A172 (cell line): Measurements from ENCODE around the gene RANBP1. TPM values are rescaled to one million over a fixed set of nuclear protein-coding genes. Genes with fewer than 3 reads are reported as not detected.
A peak's percentile ranks its signal among the peaks of the same experiment; 100 is the strongest.
"Not testable (repeated sequence)": the region's sequence is repeated elsewhere in the genome, so short reads cannot be mapped to it uniquely, and the experiment has no call there.

Experiments used
- DNase-seq: peaks from one replicate; pipeline ENCODE4 v3.0.0-alpha.2; 2015; ENCODE audit warnings: low spot score
- total RNA-seq: library from RNA; depleted of rRNA; stranded (reverse); fragments of >200 nt; shearing (Covaris generic); gene quantifications from 2 replicates; pipeline ENCODE4 v1.2.3, GENCODE V29; 2014; rRNA removed

Gene RANBP1
- 430 and 525 TPM in 2 replicates for total RNA-seq

DNA sequence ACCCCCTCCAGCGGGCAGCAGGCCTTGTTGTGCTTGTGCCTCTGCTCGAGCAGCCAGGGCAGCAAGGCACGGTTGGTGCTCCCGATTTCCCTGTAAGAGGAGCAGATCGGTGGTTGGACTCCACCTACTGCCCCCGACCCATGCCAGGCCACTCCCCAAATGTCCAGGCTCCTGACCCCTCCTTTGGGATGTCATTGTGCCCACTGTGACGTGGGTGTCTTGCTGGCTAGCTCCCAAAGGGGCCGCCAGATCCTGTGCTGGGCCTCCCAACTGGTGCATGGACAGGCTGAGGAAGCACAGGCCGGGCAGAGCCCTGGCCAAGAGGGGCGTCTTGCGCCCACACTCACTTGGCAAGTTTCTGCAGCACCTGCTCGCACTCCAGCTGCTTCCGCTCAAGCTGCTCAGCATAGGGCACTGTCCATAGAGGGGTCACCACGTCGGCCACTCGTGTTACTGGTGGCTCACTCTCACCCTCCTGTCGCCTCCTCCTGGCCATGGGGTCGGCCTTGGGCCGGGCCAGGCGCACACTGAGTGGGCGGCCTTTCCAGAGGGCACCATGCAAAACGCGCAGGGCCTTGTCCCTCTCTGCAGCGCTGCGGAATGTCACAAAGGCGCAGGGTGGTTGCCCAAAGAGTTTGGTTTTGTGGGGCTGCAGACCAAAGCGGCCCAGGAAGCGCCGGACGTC lies at the start of gene RANBP1:
RANBP1 (plus strand) TSS at position 414 of the 685 bp plus-strand sequence; CDS start at position 495, 81 bp downstream.
- no peak for DNase-seq

DNA sequence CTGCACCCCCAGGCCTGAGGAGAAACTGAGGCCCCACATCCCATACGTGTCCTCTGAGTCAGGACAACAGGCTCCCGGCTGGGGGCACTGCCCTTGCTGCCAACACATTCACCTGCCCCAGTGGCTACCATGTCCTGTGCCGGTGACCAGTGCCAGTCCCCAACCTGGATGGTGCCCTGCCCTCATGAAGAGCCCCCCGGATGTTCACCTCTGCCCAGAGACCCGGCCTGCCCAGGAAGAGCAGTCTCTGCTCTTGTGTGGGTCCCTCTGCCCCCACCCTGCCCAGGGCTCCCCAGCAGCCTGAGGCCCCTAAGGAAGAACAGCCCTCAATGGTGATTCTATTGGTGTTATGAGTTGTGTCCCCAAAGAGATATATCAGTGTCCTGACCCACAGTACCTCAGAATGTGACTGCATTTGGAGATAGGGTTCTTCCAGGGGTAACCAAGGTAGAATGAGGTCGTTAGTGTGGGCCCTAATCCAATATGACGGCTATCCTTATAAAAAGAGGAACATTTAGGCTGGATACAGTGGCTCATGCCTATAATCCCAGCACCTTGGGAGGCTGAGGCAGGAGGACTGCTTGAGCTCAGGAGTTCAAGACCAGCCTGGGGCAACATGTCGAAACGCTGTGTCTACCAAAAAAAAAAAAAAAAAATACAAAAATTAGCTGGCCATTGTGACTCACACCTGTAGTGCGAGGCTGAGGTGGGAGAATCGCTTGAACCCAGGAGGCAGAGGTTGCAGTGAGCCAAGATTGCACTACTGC lies 49.1 kb upstream of the RANBP1 start:
- DNase-seq = no peak

DNA sequence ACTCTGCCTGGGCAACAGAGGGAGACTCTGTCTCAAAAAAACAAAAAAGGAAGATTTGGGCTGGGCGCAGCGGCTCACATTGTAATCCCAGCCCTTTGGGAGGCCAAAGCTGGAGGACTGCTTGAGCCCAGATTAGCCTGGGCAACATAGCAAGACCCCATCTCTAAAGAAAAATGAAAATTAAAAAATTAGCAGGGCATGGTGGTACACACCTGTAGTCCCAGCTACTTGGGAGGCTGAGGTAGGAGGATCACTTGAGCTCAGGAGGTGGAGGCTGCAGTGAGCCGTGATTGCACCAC lies 48.6 kb upstream of the RANBP1 start:
- not testable (repeated sequence) for DNase-seq

DNA sequence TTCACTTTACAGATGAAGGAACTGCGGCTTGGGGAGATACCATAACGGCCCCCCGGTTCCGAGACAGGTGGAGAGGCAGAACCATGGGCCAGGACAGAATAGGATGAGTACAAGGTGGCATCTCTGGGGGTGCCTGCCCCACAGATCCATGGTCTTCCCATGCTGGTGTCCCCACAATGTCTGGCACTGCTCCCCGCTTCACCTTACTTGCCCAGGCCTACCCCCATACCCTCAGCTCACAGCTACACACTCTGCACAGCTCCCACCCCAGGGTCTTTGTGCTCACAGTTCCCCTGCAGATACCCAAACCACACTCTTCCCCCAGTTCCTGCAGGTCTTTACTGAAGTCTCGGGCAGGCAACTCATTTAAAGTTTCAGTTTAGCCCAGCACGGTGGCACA lies 47.3 kb upstream of the RANBP1 start:
- no peak for DNase-seq

DNA sequence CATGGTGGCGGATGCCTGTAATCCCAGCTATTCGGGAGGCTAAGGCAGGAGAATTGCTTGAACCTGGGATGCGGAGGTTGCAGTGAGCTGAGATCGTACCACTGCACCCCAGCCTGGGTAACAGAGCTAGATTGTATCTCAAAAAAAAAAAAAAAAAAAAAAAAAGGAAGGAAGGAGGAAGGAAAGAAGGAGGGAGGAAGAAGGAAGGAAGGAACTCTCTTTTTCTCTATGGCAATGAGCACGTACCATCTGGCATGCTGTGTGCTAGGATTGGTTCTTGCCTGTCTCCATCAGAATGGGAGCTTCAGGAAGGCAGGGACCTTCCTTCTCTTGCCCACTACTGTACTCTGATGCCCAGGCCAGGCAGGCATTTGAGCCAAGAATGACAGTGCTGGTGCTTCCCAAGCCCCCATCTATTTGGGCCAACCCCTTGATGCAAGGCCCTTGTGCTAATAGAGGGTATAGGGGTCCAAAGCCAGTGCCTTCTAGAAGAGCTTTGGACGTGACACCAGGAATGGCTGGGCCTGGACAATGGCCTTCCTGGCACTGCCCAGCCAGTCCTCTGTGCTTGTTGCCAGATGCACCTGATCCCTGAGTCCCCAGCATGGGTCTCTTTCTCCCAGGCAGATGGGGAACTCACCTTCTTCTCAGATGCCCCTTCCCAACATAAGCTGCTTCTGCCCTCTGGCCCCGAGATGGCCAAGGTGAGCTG lies 46.4 kb upstream of the RANBP1 start:
- no peak for DNase-seq

DNA sequence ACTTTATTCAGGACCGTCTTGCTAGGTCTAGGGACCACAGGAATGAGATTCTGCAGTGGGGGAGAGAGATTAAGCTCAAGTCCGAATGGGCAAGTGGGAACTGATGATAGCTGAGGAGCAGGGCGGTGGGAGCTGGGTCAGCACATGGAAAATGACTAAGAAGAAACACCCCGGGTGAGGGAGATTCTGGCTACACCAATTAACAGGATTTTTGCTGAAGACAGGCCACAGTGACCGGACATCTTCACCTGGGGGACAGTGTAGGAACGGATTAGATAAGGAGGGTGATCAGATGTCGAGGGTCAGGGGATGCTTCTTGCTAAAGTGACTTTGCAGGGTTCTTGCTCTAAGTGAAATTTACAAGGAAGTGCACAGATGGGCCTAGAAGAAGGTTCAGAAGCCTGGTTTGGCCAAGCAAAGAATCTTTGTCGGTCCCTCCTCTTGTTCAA lies 44.4 kb upstream of the RANBP1 start:
- DNase-seq = no peak

DNA sequence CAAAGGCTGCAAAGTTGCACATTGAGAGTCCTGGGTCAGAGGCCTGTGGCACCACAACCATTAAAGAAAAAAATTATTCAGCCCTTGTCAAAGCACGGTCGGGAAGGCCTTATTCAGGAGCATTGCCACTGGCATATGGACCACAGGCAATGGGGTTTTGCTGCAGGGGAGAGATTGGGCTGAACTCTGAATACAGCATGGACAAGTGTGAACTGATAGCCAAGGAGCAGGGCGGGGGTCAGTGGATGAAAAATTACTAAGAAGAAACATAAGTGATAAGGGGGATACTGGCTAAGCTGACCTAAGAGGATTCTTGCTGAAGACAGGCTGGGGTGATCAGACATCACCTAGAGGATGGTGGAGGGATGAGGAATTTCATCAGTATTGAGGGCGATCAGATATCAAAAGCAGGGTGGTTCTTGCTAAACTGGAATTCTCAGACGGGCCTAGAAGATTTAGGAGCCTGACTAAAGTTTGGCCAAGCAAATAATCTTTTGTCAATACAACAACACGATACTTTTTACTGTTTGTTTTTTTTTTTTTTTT lies 39.2 kb upstream of the RANBP1 start:
- no peak for DNase-seq

DNA sequence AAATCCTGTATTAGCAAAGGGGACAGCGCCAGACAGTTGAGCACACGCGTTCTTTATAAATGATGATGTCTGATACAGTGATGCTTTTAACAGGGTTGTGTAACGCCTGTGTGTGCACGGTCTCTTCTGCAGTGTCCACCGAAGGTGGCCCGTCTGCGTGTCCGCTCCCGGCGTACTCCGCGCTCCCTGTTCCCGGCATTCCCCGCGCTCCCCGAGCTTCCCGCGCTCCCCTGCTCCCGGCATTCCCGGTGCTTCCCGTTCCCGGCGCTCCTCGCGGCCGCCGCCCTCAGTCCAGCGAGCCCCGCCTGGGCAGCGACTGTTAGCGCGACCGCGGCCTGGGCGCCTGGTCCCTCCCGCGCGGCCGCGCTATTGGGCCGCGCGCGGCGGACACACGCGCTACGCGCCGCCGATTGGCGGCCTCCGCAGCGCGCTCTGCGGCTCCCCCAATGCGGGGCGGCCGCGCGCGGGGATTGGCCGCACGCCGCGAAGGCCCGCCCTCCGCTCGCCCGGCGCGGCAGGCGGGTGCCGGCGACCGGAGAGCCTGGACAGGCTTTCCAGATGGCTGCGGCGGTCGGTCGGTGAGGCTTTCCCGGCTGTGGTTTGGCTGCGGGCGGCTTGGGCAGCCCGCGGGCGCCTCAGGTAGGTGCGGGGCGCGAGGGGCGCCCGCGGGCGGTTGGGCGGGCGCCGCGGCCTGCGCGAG lies 36.0 kb upstream of the RANBP1 start, which contains the start of gene DGCR8:
DGCR8 (plus strand) TSS at position 497 of the 700 bp plus-strand sequence. CDS start 5,723 bp downstream, outside the sequence.
- DNase-seq = peak; percentile 70

DNA sequence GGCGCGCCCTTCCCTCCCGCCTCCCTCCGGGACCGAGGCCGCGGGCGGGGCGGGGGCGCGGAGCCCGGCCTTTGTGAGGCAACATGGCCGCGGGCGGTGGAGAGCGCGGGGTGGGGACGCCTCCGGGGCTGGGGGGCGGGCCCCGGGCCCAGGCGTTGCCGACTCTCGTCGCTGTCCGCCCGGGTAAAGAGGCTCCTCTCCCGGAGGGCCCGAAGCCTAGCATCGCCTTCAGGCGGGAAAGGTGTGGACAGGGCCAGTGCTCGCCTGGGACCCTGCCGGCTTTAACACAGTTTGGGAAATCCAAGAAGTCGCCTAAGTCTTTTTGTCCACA lies 35.5 kb upstream of the RANBP1 start:
- DNase-seq = no peak

DNA sequence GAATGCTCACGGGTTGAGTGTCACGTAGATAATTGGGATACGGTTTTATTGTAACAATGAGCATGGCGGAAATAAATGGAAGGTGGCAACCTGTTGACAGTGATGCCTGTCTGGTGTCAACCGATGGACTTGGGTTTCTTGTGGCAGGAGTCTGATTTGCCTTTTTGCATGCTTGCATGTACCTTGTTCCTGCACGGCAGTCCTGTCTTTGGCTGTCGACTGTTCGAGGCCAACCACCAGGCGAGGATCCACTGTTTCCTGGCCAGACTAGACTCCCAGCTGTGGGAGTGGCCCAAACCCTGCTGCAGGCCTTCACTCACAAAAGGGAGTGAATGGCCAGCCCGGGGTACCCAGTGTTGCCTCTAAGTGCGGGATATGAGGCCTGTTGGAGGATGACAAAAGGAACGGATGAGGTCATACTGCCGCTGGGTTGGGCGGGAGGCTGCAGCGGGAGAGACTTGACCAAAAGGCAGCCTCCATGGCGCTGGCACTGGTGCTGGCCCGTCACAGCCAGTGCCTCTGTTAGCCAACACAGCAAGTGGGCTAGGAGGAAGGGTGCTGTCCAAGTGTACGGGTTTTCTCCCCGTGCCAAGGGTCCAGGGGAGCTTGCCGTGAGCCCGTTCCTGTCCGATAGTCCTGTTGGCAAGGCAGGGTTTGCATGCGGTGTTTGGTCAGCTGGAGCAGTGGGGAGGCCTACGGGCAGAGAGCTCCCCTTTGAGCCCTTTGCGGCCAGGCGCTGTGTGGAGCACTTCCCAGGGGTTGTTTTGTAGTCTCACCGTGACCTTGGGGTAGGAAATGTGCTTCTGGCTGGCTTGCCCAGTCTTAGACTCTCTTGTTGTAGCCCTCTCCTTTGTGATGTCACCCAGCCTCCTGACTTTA lies 34.9 kb upstream of the RANBP1 start:
- DNase-seq = peak; percentile 30

DNA sequence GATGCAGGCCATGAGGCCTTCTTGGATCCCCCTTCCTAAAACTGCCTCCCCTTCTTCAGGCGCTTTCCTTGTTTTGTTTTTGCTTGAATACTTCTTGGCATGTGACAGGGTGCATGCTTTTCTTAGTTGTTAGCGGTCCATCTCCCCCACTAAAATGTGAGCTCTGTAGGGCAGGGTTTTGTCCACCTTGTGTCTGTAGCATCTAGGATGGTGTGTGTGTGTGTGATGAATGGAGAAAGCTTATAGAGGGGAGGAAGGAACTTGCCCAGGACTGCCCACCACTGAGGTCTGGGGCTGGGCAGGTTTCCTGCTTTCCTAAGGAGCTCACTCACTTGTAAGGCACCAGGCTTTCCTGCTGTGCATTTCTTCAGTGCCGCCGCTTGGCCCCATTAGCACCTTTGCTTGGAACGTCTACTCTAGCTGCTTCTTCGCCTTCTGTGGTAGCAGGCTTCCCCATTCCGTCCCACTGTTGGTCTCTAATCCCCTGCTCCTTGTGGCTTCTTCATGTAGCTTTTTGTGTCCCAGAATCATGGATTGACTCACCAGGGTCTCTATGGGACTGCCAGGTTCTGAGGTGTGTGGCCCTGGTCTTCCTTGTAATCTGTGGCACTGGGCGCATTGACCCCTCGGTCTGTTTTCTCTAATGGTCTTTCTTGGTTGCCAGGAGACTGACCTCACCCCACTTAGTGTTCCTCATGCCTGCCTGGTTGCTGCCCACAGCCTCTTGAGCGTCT lies 32.6 kb upstream of the RANBP1 start:
- DNase-seq = no peak

DNA sequence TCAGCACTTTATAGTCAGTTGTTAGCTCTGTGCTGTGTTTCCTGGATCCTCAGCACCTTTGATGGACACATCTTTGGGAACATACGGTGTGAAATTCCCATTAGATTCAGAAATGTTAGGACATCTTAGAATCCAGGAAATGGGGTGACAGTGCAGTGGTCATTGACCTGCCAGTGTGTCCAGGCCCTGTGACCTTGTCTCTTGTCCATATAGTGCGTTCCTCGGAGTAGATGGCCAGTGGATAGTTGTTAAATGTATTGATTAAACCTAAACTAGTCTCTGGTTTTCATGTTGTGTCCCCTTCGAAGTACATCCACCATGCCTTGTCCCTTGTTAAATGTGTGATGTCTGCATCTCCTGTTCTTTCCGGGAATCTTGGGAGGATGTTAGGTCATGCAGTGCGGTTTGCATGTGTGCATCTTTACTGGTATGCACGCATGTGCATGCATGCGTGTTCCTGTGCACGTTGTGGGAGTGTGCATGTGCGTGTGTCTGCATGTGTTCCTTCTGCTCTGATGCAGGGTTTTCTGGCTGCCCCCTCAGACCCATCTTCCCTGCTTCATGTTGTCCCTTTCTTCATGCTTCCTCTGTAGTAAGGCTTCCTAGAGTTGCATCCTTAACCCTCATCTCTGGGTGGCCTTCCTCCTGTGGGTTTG lies 31.9 kb upstream of the RANBP1 start:
- no peak for DNase-seq

DNA sequence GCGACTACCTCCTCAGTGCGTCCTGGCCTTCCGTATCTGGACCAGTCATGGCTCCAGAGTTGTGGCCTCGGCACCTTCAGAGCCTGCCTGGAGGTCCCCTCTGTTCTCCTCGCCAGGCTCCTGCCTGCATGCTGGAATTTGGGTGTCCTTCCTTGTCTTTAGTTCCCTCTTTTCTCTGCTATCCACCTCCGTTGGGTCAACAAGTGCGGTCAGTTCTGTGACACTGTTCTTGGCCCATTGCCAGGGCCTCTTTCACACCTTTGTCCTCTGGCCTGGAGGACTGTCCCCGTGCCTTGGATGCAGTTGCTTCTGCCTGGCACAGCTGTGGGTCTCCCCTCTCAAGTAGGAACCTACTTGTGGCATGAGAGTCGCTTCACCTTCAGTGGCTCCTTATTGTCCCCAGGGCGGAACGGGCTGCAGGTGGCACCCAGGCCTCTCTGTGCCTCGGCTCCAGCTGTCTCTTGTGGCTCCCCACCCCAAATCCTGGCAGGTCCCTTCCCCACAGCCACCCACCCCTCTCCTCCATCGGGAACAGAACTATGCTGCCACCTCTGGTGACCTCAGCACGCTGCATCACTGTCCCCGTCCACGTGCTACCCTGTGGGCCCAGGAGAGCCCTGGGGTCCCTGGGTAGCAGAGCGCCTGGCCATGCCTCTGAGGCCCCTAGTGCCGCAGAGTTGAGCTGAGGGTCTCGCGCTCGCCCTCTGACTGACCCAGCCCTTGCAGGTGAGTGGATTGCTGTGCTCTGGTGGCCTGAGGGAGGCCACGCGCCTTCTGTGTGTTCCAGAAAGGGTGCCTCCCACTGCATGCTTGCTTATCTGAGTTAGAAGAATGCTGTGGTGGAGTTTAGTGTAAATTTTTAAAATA lies 31.1 kb upstream of the RANBP1 start:
- DNase-seq = no peak

DNA sequence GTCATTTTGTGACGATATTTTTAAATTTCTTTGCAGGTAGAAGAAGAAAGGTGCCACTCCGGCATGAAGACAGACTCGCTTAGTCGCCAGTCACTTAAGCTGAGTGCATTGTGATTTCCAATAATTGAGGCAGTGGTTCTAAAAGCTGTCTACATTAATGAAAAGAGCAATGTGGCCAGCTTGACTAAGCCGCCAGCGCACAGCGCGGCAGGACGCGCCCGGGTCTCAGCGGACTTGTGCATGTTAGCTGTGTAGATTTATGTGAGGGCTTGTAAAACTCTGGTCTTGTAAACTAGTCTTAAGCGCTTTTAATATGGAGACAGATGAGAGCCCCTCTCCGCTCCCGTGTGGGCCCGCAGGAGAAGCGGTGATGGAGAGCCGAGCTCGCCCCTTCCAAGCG lies 30.3 kb upstream of the RANBP1 start:
- no peak for DNase-seq

DNA sequence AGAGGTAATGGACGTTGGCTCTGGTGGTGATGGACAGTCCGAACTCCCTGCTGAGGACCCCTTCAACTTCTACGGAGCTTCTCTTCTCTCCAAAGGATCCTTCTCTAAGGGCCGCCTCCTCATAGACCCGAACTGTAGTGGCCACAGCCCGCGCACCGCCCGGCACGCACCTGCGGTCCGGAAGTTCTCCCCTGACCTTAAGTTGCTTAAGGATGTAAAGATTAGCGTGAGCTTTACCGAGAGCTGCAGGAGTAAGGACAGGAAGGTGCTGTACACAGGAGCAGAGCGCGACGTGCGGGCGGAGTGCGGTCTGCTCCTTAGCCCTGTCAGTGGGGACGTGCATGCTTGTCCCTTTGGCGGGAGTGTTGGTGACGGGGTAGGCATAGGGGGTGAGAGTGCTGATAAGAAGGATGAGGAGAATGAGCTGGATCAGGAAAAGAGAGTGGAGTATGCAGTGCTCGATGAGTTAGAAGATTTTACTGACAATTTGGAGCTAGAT lies 29.8 kb upstream of the RANBP1 start:
- DNase-seq = no peak

DNA sequence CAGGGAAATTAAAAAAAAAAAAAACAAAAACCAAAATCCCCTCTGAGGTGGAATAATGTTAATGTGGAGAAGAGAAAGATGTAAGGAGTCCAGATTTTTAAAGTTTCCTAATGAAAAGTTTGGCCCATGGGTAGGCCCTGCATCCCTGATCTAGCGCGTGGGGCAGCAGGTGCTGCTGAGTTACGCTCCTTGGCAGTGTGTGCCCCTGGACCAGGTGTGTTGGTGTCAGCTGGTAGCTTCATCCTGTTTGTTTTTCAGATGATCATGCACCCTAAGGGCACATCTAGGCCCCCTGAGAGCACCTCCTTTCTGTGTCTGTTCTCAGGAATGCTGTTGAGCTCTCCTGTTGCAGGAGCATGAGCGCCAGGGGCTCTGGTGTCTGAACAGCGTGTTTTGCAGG lies 29.1 kb upstream of the RANBP1 start:
- DNase-seq = no peak

DNA sequence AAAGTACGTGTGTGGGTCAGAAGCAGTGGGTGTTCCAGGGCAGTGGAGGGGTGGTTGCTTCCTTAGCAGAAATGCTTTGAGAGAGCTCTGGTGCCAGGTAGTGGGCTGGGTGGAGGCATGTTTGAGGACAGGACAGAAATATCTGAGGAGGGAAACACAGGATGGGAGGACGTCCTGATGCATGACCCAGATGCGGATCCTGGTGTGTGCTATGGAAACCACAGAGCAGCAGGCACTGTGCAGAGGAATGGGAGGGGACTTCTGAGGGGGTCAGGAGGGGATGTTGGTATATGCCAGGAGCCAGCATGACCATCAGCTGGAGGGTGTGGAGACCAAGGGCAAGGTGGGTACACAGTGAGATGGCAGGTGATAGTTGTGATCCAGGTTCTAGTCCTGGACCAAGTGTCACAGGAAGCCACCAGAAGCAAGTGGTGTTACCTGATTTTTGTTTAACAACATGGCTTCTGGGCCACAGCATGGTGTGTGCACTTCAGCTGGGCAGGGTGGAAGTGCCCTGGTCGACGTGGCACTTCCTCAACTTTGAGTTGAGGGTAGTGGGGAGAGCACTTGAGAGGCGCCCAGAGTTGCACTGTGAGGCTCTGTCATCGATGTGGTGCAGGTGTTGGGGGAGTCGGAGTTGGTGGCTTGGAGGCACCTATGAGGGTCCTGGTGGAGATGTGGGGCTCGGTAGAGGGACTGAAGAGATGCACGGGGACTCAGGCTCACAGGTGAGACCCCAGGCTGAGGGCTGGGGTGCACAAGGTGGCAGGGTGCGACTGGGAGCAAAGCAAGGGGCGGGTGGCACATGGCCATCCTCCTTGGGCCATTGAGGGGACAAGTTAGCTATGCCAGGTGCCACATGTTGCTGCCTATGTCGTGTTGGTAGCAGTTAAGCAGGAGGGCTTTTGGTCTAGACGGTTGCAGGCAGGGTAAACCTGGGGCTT lies 28.3 kb upstream of the RANBP1 start:
- DNase-seq = no peak
